Activated CD4-positive, alpha-beta T cell treated with anti-CD3 and anti-CD28 coated beads, Interleukin-2, Interleukin-6, amounts not matched to agents 100 ng/mL and 50 ng/mL, durations not matched to agents 16 hours and 8 hours (primary cell): ENCODE measurements around the gene ZMIZ1.

Experiments
- DNase-seq: peaks from one replicate; pipeline ENCODE4 v3.0.0-alpha.2; 2020

Gene ZMIZ1

GRCh38 chr10:79068562-79069324, at the start of gene ZMIZ1:
ZMIZ1 (plus strand) TSS chr10:79068966; CDS start chr10:79201633, 132,667 bp downstream.
- peak; percentile 84 for DNase-seq

- DNase-seq: no peak
Observed at GRCh38 chr10:79019441-79020014, 49.2 kb upstream of the ZMIZ1 start.

GRCh38 chr10:79020015-79020491, 48.7 kb upstream of the ZMIZ1 start:
- DNase-seq: no peak

GRCh38 chr10:79020605-79021004, 48.2 kb upstream of the ZMIZ1 start:
- no peak for DNase-seq

GRCh38 chr10:79021331-79021907, 47.3 kb upstream of the ZMIZ1 start:
- DNase-seq: no peak

GRCh38 chr10:79021948-79022499, 46.7 kb upstream of the ZMIZ1 start:
- no peak for DNase-seq

GRCh38 chr10:79022565-79023230, 46.1 kb upstream of the ZMIZ1 start:
- DNase-seq: peak; percentile 30

GRCh38 chr10:79023240-79024162, 45.3 kb upstream of the ZMIZ1 start:
- DNase-seq: no peak

- DNase-seq: no peak
Observed at GRCh38 chr10:79024296-79024695, 44.5 kb upstream of the ZMIZ1 start.

GRCh38 chr10:79024720-79025198, 44.0 kb upstream of the ZMIZ1 start:
- DNase-seq: no peak

GRCh38 chr10:79025199-79025832, 43.5 kb upstream of the ZMIZ1 start:
- DNase-seq: no peak

- DNase-seq: no peak
Observed at GRCh38 chr10:79026341-79026761, 42.4 kb upstream of the ZMIZ1 start.

GRCh38 chr10:79026806-79027146, 42.0 kb upstream of the ZMIZ1 start:
- no peak for DNase-seq

- no peak for DNase-seq
Observed at GRCh38 chr10:79027147-79028055, 41.4 kb upstream of the ZMIZ1 start.

- no peak for DNase-seq
Observed at GRCh38 chr10:79028056-79028430, 40.7 kb upstream of the ZMIZ1 start.

GRCh38 chr10:79028451-79029010, 40.2 kb upstream of the ZMIZ1 start:
- no peak for DNase-seq

GRCh38 chr10:79029478-79030390, 39.0 kb upstream of the ZMIZ1 start:
- DNase-seq: no peak

- no peak for DNase-seq
Observed at GRCh38 chr10:79030705-79031104, 38.1 kb upstream of the ZMIZ1 start.

GRCh38 chr10:79031723-79032122, 37.0 kb upstream of the ZMIZ1 start:
- no peak for DNase-seq
